HG02938 (cell line): ENCODE results near the gene C22orf23.
"Not testable (repeated sequence)": the region's sequence is repeated elsewhere in the genome, so short reads cannot be mapped to it uniquely, and the experiment has no call there.

Experiments
- ATAC-seq: cut with Tn5 transposase; IDR thresholded peaks from one replicate; pipeline ENCODE4 v1.9.1; 2021; ENCODE audit warnings: mild to moderate bottlenecking, moderate library complexity; ENCODE audit not compliant: unreplicated experiment

Gene C22orf23

GRCh38 chr22:37982938-37983859 lies 29.8 kb upstream of the C22orf23 start:
- ATAC-seq, result no peak

- no peak for ATAC-seq
These were observed 28.9 kb upstream of the C22orf23 start for GRCh38 chr22:37982151-37982785.

GRCh38 chr22:37981282-37982011 lies 28.0 kb upstream of the C22orf23 start:
- ATAC-seq, result no peak

GRCh38 chr22:37979782-37980181 lies 26.4 kb upstream of the C22orf23 start:
- ATAC-seq, result no peak

- no peak for ATAC-seq
These were observed 23.1 kb upstream of the C22orf23 start for GRCh38 chr22:37976547-37976946.

- ATAC-seq, result not testable (repeated sequence)
These were observed 22.6 kb upstream of the C22orf23 start for GRCh38 chr22:37976022-37976421.

GRCh38 chr22:37975153-37975552 lies 21.8 kb upstream of the C22orf23 start:
- no peak for ATAC-seq

- no peak for ATAC-seq
These were observed 20.1 kb upstream of the C22orf23 start for GRCh38 chr22:37973271-37974170.

- ATAC-seq, result no peak
These were observed 19.1 kb upstream of the C22orf23 start for GRCh38 chr22:37972527-37972926.

- no peak for ATAC-seq
These were observed 18.4 kb upstream of the C22orf23 start for GRCh38 chr22:37971475-37972434.

GRCh38 chr22:37970864-37971263 lies 17.5 kb upstream of the C22orf23 start:
- ATAC-seq, result no peak

GRCh38 chr22:37968452-37969251 lies 15.3 kb upstream of the C22orf23 start:
- no peak for ATAC-seq

GRCh38 chr22:37967637-37968451 lies 14.4 kb upstream of the C22orf23 start:
- ATAC-seq, result no peak

GRCh38 chr22:37967147-37967546 lies 13.7 kb upstream of the C22orf23 start:
- ATAC-seq, result no peak

- ATAC-seq, result no peak
These were observed 12.7 kb upstream of the C22orf23 start for GRCh38 chr22:37965940-37966664.

GRCh38 chr22:37961062-37961461 lies 7.7 kb upstream of the C22orf23 start:
- ATAC-seq, result no peak

GRCh38 chr22:37959231-37959825 lies 5.9 kb upstream of the C22orf23 start:
- ATAC-seq, result no peak
